Calu3 (cell line): ENCODE data around the gene CYS1. TPM values are rescaled to one million over a fixed set of nuclear protein-coding genes. Genes with fewer than 3 reads are reported as not detected.

Experiments used
- BruUV-seq: library from RNA; stranded (reverse); fragments of 400-500 nt; replicated peaks from 2 replicates; lab custom pipeline; 2021; lab: Mats Ljungman, UMichigan
- CTCF ChIA-PET: fragments of 300-600 bp; sonication (Branson Sonifier 250); formaldehyde crosslinking; loops from one replicate; lab custom pipeline; 2022; ENCODE audit warnings: antibody characterized with exemption; lab: Charles Lee
- DNase-seq: peaks from one replicate; pipeline ENCODE4 v3.0.0; 2022
- H3K27ac Mint-ChIP-seq: one replicate; pipeline ENCODE4 v1.8.0; 2022; ENCODE audit warnings: mixed read lengths; ENCODE audit not compliant: unreplicated experiment
- H3K27me3 Mint-ChIP-seq: one replicate; pipeline ENCODE4 v1.8.0; 2022; ENCODE audit warnings: mixed read lengths; ENCODE audit not compliant: unreplicated experiment
- H3K36me3 Mint-ChIP-seq: one replicate; pipeline ENCODE4 v1.8.0; 2022; ENCODE audit warnings: mild to moderate bottlenecking, moderate library complexity, mixed read lengths; ENCODE audit not compliant: insufficient read depth, unreplicated experiment
- H3K4me1 Mint-ChIP-seq: one replicate; pipeline ENCODE4 v1.8.0; 2022; ENCODE audit warnings: mild to moderate bottlenecking, low read depth, mixed read lengths; ENCODE audit not compliant: unreplicated experiment
- H3K4me3 Mint-ChIP-seq: one replicate; pipeline ENCODE4 v1.8.0; 2022; ENCODE audit warnings: mild to moderate bottlenecking, low read depth, moderate library complexity, mixed read lengths; ENCODE audit not compliant: unreplicated experiment
- H3K9me3 Mint-ChIP-seq: one replicate; pipeline ENCODE4 v1.8.0; 2022; ENCODE audit warnings: low read depth, mixed read lengths; ENCODE audit not compliant: unreplicated experiment
- intact Hi-C: fragments of 100-400 bp; cut with micrococcal nuclease; formaldehyde crosslinking; loops from one replicate; pipeline ENCODE4 v1.10.0; 2022; ENCODE audit not compliant: unreplicated experiment
- total RNA-seq: library from RNA; stranded (reverse); gene quantifications from 2 replicates; pipeline ENCODE4 v1.2.3, GENCODE V29; 2022
- TF ChIP-seq, protein P1 (sequence below): fragments of 200-600 bp; IDR thresholded peaks from one replicate; pipeline ENCODE4 v1.8.0; 2022; ENCODE audit warnings: antibody characterized with exemption; ENCODE audit not compliant: unreplicated experiment

CYS1 gene
- total RNA-seq, 1 experiment from 2014 or later = 4.8 TPM

DNA sequence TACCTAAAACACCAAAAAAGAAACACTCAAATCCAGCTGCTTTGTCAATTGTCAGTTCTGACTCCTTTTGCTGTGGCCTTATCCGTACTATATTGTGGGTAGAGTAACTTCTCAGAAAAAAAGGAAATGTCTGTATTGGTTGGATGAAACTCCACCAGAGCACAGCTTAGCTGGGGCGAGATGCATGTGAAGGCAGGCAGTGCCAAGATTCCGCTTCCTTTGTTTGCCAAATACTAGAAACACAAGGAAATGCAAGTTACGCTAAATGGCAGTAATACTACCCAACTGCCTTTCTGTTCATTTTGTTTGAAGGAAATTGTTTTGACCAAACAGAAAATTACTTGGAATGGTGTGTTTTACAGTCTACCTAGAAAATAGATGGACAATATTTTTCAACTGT lies 26.9 kb downstream of the CYS1 start:
- TF ChIP-seq, protein P1, sequence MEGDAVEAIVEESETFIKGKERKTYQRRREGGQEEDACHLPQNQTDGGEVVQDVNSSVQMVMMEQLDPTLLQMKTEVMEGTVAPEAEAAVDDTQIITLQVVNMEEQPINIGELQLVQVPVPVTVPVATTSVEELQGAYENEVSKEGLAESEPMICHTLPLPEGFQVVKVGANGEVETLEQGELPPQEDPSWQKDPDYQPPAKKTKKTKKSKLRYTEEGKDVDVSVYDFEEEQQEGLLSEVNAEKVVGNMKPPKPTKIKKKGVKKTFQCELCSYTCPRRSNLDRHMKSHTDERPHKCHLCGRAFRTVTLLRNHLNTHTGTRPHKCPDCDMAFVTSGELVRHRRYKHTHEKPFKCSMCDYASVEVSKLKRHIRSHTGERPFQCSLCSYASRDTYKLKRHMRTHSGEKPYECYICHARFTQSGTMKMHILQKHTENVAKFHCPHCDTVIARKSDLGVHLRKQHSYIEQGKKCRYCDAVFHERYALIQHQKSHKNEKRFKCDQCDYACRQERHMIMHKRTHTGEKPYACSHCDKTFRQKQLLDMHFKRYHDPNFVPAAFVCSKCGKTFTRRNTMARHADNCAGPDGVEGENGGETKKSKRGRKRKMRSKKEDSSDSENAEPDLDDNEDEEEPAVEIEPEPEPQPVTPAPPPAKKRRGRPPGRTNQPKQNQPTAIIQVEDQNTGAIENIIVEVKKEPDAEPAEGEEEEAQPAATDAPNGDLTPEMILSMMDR = no peak
- Mint-ChIP-seq H3K27me3 (no peaks in the 10 kb centered on the region), H3K27ac (no peak overlapping the region), H3K9me3 (no peaks in the 10 kb centered on the region), H3K36me3 (peaks cover 14% of the 10 kb centered on the region), H3K4me3 (no peak overlapping the region), H3K4me1 (peaks cover 10% of the 10 kb centered on the region)
- intact Hi-C loops = no loop called here
- no TSS peak for BruUV-seq
- no peak for DNase-seq
- CTCF ChIA-PET = no interaction called here

DNA sequence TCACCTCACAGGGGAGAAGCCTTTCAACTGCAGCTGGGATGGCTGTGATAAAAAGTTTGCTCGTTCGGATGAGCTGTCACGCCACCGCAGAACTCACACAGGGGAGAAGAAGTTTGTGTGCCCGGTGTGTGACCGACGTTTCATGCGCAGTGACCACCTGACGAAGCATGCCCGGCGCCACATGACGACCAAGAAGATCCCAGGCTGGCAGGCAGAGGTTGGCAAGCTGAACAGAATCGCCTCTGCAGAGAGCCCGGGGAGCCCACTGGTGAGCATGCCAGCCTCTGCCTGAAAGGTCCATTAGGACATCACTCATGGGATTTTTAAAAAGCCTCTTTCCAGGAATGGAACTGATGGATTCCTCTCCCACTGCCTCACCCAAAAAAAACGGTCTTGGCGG lies 28.0 kb downstream of the CYS1 start:
- Mint-ChIP-seq H3K4me1 (peaks cover 6% of the 10 kb centered on the region), H3K27me3 (no peaks in the 10 kb centered on the region), H3K9me3 (no peaks in the 10 kb centered on the region), H3K4me3 (no peak overlapping the region), H3K27ac (no peak overlapping the region), H3K36me3 (peaks cover 7% of the 10 kb centered on the region)
- CTCF ChIA-PET = no interaction called here
- TF ChIP-seq, protein P1 = no peak
- intact Hi-C loops = no loop called here
- no TSS peak for BruUV-seq
- DNase-seq = no peak

DNA sequence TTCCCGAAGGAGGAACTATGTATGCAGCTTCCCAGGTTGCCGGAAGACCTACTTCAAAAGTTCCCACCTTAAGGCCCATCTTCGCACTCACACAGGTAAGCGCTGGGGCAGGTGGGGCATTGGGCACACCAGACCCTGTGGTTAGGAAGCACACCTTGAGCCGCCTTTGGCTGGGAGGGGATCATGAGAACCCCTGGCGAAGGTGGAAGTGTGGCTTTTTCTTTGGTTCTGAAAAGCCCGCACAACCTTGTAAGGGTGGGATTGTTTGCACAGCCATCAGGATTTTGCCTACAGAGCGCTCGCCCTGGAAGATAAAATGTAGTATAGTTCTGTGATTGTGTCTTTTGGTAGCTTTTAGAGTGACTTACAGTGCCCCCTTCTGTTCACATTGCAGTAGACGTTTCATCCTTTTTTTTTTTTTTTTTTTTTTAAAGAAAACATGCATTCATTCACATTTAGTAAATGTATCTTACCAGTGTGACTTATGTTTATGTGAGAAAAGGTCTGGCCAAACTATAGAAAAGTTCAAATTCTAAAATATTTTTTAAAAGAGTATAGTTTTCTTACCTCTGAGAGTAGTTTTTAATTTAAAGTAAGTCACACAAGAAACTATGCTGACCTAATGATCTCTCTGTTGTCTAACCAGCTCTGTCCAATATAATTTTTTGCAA lies 31.6 kb downstream of the CYS1 start:
- TF ChIP-seq, protein P1 = no peak
- DNase-seq = no peak
- CTCF ChIA-PET = interaction anchor here (0.6 to 1.4 kb wide), 10 partner anchors 24 to 836 kb away, joined by 3 to 11 read pairs (median 5); no protein-coding TSS in a partner anchor
- H3K27me3 Mint-ChIP-seq = no peaks in the 10 kb centered on the region
- no peak overlapping the region for H3K27ac Mint-ChIP-seq
- no peaks in the 10 kb centered on the region for H3K4me1 Mint-ChIP-seq
- no peak overlapping the region for H3K4me3 Mint-ChIP-seq
- no peaks in the 10 kb centered on the region for H3K9me3 Mint-ChIP-seq
- intact Hi-C loops = loop anchor here (1.0 to 5.0 kb wide), 3 partner anchors 236 to 278 kb away; no protein-coding TSS in a partner anchor
- H3K36me3 Mint-ChIP-seq = peaks cover 15% of the 10 kb centered on the region
- TSS peak; percentile 1 for BruUV-seq

DNA sequence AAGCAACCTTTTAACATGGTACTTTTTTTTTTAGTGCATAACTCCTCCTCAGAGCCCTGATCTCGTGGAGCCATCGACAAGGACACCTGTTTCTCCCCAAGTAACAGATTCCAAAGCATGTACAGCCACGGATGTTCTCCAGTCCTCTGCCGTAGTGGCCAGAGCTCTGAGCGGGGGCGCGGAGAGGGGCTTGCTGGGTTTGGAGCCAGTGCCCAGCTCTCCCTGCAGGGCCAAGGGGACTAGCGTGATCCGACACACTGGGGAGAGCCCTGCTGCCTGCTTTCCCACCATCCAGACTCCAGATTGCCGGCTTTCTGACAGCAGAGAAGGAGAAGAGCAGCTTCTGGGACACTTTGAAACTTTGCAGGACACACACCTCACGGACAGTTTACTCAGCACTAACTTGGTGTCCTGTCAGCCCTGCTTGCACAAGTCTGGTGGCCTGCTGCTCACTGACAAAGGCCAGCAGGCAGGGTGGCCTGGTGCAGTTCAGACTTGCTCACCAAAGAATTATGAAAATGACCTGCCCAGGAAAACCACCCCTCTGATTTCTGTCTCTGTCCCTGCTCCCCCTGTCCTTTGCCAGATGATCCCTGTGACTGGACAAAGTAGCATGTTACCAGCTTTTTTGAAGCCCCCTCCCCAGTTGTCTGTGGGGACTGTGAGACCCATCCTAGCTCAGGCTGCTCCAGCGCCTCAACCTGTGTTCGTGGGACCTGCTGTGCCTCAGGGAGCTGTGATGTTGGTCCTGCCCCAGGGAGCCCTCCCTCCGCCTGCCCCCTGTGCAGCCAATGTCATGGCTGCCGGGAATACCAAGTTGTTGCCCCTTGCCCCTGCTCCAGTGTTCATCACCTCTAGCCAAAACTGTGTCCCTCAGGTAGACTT lies 32.4 kb downstream of the CYS1 start:
- TF ChIP-seq, protein P1 = no peak
- Mint-ChIP-seq H3K27me3 (no peaks in the 10 kb centered on the region), H3K4me3 (no peak overlapping the region), H3K9me3 (no peaks in the 10 kb centered on the region), H3K27ac (no peak overlapping the region), H3K36me3 (peaks cover 16% of the 10 kb centered on the region), H3K4me1 (no peaks in the 10 kb centered on the region)
- CTCF ChIA-PET = interaction anchor here (0.6 to 2.5 kb wide), 10 partner anchors 12 to 835 kb away, joined by 3 to 11 read pairs (median 6); no protein-coding TSS in a partner anchor
- BruUV-seq = no TSS peak
- intact Hi-C loops = loop anchor here (1.0 to 5.0 kb wide), 3 partner anchors 236 to 278 kb away; no protein-coding TSS in a partner anchor
- DNase-seq = no peak
